HG02852 (cell line): ENCODE measurements around the gene AKAP11.
A peak's percentile ranks its signal among the peaks of the same experiment; 100 is the strongest.
"Not testable (repeated sequence)": the region's sequence is repeated elsewhere in the genome, so short reads cannot be mapped to it uniquely, and the experiment has no call there.

ENCODE experiments used
- ATAC-seq: cut with Tn5 transposase; IDR thresholded peaks from one replicate; pipeline ENCODE4 v1.9.1; 2021; ENCODE audit warnings: mild to moderate bottlenecking, moderate library complexity; ENCODE audit not compliant: unreplicated experiment

Gene AKAP11

DNA sequence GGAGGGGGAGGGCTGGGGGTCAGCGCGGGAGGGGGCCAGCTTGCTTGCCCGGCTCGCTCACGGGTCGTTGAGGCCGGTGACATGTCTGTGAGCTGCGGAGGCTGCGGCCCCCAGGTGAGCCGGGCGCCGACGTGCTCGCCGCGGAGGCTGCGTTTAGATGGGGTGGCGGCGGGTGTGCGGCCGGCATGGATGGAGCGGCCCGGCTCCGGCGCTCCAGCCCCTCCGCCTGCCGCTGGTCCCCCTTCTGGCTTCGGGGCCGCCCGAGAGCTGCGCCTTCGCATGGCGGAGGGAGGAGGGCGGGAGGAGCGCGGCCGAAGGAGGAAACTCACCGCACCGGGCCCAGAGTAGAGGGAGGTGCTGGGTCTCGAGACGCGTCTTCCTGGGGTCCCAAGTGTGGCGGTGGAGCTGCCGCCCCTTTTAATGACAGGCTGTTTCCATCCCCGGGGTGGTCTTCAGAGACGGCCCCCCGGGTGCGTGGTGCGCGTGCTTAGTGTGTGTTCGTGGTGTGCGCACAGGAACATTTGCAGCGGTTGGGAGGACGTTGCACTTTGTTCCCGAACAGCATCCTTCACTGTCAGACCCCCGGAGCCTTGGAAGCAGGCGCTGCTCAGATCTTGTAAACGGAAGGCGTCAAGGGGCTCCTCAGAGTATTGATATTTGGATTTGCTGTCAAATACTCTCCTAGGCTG is at the start of gene AKAP11:
Gene AKAP11, plus strand, starts transcription at position 38 of the 689 bp plus-strand sequence. CDS start 14,197 bp downstream, outside the sequence.
- ATAC-seq: peak; percentile 27

- no peak for ATAC-seq
Observed at GRCh38 chr13:42223681-42224080, 48.3 kb upstream of the AKAP11 start.

DNA sequence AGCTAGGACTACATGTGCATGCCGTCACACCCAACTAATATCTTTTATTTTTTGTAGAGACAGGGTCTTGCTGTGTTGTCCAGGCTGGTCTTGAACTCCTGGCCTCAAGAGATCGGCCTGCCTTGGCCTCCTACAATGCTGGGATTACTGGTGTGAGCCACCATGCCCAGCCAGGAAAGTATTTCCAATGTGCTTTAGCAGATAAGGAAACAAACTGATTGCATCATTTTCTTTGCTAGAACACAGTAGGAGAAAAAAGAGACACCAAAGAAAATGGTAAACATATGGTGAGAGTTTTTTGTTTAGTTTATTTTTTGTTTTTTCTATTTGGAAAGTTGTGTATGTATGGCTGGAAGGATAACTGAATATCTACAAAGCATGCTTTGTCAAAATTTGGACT is 46.9 kb upstream of the AKAP11 start:
- ATAC-seq: no peak

- ATAC-seq: not testable (repeated sequence)
Observed at GRCh38 chr13:42226759-42227158, 45.2 kb upstream of the AKAP11 start.

GRCh38 chr13:42228527-42228926 is 43.4 kb upstream of the AKAP11 start:
- ATAC-seq: no peak

DNA sequence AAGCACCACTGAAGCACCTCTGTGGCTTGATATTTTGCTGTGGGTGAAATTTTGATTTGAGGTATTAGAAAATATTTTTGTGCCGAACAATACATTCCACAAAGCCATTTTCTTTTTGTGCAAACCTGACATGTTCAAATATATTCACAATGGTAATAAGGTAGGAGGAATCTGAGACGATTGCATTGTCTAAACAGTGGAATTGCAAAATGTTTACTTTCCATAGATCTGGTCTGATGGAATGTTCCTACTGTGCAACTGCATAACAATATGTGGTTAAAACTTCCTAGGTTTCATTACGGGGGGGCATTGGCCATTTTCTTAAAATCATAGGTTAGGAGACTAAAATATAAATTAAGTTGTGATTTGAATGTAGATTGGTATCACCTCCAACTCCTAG is 42.7 kb upstream of the AKAP11 start:
- no peak for ATAC-seq

GRCh38 chr13:42232671-42233070 is 39.3 kb upstream of the AKAP11 start:
- ATAC-seq: no peak

- ATAC-seq: no peak
Observed at GRCh38 chr13:42233726-42234125, 38.2 kb upstream of the AKAP11 start.

DNA sequence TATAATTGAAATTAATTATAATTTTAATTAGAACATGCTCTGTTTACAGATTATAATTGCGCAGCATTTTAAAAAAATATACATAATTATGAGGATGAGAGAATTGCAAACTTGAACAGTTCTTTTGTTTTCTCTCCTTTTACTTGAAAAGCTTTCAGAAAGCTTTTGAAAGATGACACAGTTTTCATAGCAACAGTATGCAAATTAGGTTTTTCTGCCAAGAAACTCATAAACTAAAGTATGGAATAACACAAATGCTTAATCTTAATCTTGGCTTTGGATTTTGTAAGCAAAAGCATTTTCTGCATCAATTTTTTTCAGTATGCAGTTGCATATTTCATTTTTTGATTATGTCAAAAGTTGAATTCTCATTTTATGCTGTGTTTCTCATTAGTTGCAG is 32.8 kb upstream of the AKAP11 start:
- no peak for ATAC-seq

GRCh38 chr13:42239644-42240043 is 32.3 kb upstream of the AKAP11 start:
- no peak for ATAC-seq

DNA sequence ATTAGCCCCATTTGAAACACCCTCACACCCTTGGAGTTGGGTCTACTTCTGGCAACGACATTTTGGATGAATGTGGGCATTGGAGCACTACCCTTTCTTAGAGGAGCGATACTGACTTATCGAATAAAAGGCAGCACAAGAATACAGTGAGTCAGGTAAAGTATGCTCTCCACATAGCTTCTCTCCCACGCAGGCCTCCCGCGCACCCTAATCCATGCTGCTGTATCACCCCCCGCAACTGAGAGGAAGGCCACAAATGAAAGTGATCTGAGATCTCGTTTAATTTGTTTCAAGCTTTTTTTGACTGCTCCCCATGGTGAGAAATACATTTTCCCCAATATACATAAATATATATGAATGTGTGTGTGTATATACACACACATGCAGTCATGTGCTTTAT is 25.4 kb upstream of the AKAP11 start:
- no peak for ATAC-seq

DNA sequence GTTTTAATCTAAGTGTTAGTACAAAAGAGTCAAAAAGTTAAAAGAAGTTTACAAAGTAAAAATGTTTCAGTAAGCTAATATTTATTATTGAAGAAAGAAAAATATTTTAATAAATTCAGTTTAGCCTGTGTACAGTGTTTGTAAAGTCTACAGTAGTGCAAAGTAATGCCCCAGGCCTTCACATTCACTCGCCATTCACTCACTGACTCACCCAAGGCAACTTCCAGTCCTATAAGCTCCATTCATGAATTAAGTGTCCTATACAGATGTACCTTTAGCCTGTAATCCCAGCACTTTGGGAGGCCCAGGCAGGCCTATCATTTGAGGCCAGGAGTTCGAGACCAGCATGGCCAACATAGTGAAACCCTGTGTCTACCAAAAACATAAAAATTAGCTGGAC is 24.1 kb upstream of the AKAP11 start:
- no peak for ATAC-seq

DNA sequence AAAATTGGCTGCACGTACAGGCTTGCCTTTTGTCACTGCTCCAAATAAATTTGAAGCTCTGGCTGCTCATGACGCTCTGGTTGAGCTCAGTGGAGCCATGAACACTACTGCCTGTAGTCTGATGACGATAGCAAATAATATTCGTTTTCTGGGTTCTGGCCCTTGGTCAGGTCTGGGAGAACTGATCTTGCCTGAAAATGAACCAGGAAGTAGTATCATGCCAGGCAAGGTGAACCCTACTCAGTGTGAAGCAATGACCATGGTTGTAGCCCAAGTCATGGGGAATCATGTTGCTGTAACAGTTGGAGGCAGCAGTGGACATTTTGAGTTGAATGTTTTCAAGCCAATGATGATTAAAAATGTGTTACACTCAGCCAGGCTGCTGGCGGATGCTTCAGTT is 16.1 kb upstream of the AKAP11 start:
- ATAC-seq: no peak

DNA sequence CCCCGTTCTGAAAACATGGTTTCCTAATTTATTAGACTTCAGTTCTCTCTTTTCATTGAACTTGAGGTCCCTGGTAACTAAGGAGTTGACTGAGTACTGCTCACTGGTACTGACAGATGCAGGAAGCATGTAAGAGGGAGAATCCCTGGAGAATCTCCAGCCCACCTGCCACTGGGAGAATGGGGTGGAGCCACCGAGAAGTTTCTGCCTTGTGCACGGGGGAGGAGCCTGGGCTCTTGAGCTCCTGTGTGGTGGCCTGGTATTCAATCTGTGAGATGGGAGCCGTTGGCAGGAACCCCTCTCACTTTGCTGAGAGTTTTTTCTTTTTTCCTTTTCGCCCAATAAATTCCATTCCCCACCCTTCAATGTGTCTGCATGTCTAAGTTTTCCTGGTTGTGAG is 13.2 kb upstream of the AKAP11 start:
- no peak for ATAC-seq

DNA sequence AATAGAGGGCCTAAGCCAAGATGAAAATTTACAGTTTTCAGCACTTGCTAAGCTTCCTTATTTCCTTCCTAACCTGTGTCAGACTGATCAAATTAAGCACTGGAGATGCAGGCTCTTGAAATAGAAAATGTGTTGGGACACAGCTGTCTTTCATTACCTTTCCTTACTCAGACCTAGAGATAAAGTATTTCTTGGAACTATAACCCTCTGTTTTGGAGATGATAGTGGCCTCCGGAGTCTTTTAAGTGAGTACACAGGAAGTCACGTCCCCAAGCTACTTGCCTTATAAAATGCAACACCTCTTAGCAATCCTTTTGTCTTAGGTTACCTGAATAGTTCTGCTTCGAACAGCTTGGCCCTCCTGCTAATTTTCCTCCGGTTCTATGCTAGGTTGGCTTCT is 12.4 kb upstream of the AKAP11 start:
- ATAC-seq: no peak

DNA sequence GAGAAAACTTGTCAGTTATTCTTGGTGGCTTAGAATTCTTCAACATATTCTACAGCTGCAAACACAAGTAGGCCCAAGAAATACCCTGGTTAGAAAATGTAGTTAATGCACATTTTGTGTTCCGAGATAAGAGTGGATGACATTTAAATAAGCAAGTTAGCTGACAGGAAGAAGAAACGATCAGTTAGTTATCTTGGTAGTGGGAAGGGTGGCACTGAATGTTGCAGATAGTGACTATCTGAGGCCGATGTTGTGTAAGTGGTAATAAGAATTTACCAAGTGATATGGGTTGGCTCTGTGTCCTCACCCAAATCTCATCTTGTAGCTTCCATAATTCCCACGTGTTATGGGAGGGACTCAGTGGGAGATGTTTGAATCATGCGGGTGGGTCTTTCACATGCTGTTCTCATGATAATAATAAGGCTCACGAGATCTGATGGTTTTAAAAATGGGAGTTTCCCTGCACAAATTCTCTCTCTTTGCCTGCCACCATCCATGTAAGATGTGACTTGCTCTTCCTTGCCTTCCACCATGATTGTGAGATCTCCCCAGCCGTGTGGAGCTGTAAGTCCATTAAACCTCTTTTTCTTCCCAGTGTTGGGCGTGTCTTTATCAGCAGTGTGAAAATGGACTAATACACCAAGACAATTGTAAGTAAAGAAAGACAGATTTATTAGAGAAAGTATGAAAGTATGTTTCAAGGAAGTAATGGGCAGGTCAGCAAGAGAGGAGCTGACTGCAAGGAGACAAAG is 10.9 kb upstream of the AKAP11 start:
- no peak for ATAC-seq

DNA sequence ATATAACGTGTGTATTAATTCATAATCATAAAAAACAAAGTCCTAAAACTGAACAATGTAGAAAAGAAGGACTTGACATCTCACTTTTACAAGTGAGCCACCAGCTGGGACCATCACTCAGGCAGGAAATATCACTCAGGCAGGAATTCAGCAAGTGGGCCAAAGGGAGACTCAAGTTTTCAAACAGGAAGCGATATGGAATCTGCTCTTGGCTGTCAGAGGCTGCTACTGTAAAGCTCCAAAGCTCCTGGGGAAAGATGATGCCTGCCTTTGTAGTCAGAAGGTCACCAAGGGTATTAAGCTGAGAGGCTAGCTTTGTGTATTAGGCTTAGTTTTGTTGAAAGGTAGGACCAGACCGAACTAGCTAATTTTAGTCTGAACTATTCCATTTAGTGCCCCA is 5.5 kb upstream of the AKAP11 start:
- no peak for ATAC-seq

- ATAC-seq: no peak
Observed at GRCh38 chr13:42270160-42270856, 1.6 kb upstream of the AKAP11 start.

GRCh38 chr13:42270857-42271215 is 1.1 kb upstream of the AKAP11 start:
- no peak for ATAC-seq

GRCh38 chr13:42271337-42272114 is 426 bp upstream of the AKAP11 start:
- peak; percentile 78 for ATAC-seq

DNA sequence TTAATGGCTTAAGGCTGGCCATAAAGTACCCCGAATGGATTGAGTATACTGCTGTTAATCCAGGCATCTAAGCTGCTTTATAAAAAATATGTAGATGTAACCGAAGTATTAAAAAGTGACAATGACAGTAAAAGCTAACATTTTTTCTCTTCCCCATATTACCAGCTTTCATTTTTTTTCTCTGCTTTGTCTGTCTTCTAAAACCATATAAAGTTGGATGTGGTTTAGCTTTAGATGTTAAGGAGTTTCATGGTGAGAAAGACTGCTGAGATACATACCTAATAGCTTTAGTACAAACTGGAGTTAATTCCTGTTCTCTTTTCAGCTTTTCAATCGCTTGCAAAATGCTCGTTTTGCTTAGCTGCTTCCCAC is 838 bp downstream of the AKAP11 start:
- no peak for ATAC-seq
